Mucosa of descending colon (tissue), 3 donors: ENCODE data around the gene CEP131. TPM values are rescaled to one million over a fixed set of nuclear protein-coding genes. Genes with fewer than 3 reads are reported as not detected.
"Not testable (repeated sequence)": the region's sequence is repeated elsewhere in the genome, so short reads cannot be mapped to it uniquely, and the experiment has no call there.

Source experiments
- ATAC-seq: fragments of 200-7000 bp; cut with Tn5 transposase; one replicate; pipeline ENCODE4 v1.9.1; 2020; ENCODE audit warnings: mild to moderate bottlenecking, moderate library complexity
- DNase-seq, 3 donors: peaks; one replicate each; pipeline ENCODE4 v3.0.0-alpha.2; 2020
- H3K36me3 ChIP-seq: fragments of 200-600 bp; one replicate; pipeline ENCODE4 v1.8.0; 2021; ENCODE audit warnings: low read depth, mild to moderate bottlenecking
- H3K4me1 ChIP-seq: fragments of 200-600 bp; one replicate; pipeline ENCODE4 v1.8.0; 2021; ENCODE audit warnings: low read depth, mild to moderate bottlenecking
- H3K4me3 ChIP-seq: fragments of 200-600 bp; one replicate; pipeline ENCODE4 v1.8.0; 2021; ENCODE audit warnings: mild to moderate bottlenecking
- H3K9me3 ChIP-seq: fragments of 200-600 bp; one replicate; pipeline ENCODE4 v1.8.0; 2021; ENCODE audit warnings: mild to moderate bottlenecking
- intact Hi-C, 2 donors: fragments of 100-400 bp; cut with DNase I in 1 of 2; cut with micrococcal nuclease in 1 of 2; formaldehyde crosslinking; loops; one replicate each; pipeline versions ENCODE4 v1.11.0 to v1.11.1; 2022; cut with DNase I, micrococcal nuclease
- total RNA-seq, 3 donors: library from RNA; stranded (reverse); fragmentation: NEBNext Ultra II Directional in 2 of 3; extraction: Animal tissue kit (Norgen Biotek cat#: 25700) in 2 of 3; gene quantifications; one replicate each; pipeline versions ENCODE4 v1.2.1 to v1.2.4, GENCODE V29; 2021 to 2023
- TF ChIP-seq, protein P1 (sequence below): fragments of 200-600 bp; IDR thresholded peaks from one replicate; pipeline ENCODE4 v1.8.0; 2022; ENCODE audit warnings: antibody characterized with exemption, mild to moderate bottlenecking
- donor health status: DM: no; HTN: no; CAD: no; lungs with moderate emphysema.
- donor health status: DM: no; HTN: no; CAD: no.
- donor health status: DM: no; HTN: yes; CAD: no.

The CEP131 gene
- total RNA-seq, 3 donors from 2014 or later = 5.7 to 9.3 (median 8.7) TPM

DNA sequence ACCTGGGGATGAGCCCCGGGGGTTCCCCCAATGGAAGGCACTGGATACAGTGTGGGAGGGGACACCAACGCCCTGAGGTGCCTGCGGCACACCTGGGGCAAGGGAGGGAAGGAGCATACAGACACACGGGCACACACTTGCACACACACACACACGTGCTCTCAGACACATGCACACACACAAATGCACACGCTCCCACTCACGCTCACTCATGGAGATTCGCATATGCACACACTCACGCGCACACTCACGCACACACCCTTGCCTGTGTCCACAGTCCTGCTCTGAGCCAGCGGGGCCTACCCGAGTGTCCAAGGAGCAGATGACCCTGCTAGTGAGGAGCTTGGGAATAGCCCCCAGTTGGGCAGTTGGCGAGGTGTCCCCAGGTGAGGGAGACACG is 74.2 kb downstream of the CEP131 start:
- no peaks in the 10 kb centered on the region for H3K4me1 ChIP-seq
- TF ChIP-seq, protein P1, sequence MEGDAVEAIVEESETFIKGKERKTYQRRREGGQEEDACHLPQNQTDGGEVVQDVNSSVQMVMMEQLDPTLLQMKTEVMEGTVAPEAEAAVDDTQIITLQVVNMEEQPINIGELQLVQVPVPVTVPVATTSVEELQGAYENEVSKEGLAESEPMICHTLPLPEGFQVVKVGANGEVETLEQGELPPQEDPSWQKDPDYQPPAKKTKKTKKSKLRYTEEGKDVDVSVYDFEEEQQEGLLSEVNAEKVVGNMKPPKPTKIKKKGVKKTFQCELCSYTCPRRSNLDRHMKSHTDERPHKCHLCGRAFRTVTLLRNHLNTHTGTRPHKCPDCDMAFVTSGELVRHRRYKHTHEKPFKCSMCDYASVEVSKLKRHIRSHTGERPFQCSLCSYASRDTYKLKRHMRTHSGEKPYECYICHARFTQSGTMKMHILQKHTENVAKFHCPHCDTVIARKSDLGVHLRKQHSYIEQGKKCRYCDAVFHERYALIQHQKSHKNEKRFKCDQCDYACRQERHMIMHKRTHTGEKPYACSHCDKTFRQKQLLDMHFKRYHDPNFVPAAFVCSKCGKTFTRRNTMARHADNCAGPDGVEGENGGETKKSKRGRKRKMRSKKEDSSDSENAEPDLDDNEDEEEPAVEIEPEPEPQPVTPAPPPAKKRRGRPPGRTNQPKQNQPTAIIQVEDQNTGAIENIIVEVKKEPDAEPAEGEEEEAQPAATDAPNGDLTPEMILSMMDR = no peak
- intact Hi-C loops = no loop called here
- no peak for DNase-seq
- H3K36me3 ChIP-seq = no peaks in the 10 kb centered on the region
- no peaks in the 10 kb centered on the region for H3K9me3 ChIP-seq
- H3K4me3 ChIP-seq = no peak overlapping the region
- ATAC-seq = no peak

DNA sequence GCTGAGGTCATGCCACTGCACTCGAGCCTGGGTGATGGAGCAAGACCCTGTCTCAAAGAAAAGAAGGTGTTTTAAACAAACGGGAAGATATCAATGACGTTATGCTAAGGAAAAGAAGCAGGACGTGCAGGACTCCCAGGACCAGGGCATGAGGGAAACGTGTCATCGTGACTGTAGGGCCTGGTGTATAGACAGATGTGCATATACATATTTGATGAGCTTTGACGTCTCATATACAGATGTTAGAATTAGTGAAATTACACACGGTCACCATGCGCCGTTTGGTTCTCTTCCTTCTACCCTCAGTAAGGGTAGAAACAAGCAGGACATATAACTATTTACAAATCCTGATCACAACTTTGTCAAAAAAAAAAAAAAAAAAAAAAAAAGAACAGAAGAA is 75.1 kb downstream of the CEP131 start:
- ATAC-seq (no peak), DNase-seq (no peak)
- intact Hi-C loops = no loop called here
- TF ChIP-seq, protein P1 = no peak
- H3K36me3 ChIP-seq = no peaks in the 10 kb centered on the region
- H3K4me3 ChIP-seq = no peak overlapping the region
- no peaks in the 10 kb centered on the region for H3K9me3 ChIP-seq
- H3K4me1 ChIP-seq = no peaks in the 10 kb centered on the region

DNA sequence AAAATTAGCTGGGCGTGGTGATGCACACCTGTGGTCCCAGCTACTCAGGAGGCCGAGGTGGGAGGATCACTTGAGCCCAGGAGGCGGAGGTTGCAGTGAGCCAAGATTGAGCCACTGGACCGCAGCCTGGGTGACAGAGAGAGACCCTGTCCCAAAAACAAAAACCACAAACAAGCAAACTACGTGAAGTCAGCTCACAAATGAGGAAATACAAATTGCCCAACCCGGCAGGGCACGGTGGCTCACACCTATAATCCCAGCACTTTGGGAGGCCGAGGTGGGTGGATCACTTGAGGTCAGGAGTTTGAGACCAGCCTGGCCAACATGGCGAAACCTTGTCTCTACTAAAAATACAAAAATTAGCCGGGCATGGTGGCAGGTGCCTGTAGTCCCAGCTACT is 76.6 kb downstream of the CEP131 start:
- ATAC-seq, H3K36me3 ChIP-seq, H3K4me1 ChIP-seq, DNase-seq, intact Hi-C loops, H3K9me3 ChIP-seq, H3K4me3 ChIP-seq: not testable (repeated sequence)

DNA sequence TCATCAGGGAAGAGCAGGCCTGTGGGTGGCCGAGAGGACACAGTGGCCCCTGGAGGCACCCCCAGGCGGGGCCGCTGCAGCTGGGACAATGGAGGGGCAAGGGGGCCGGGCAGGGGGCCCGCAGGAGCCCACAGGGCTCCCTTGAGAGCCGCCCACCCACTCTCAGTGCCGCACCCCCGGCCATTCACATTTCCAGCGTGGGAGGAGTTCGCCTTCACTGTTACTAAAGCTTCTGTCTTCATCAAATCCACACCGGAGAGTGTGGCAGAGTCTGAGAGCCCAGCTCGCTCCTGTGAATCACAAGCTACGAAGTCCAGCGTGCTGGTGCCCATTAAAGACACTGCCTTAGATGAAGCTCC is 78.4 kb downstream of the CEP131 start:
- DNase-seq (no peak), ATAC-seq (no peak)
- TF ChIP-seq, protein P1 = no peak
- H3K36me3 ChIP-seq = no peaks in the 10 kb centered on the region
- H3K4me1 ChIP-seq = no peaks in the 10 kb centered on the region
- no peaks in the 10 kb centered on the region for H3K9me3 ChIP-seq
- no peak overlapping the region for H3K4me3 ChIP-seq
- intact Hi-C loops = no loop called here

DNA sequence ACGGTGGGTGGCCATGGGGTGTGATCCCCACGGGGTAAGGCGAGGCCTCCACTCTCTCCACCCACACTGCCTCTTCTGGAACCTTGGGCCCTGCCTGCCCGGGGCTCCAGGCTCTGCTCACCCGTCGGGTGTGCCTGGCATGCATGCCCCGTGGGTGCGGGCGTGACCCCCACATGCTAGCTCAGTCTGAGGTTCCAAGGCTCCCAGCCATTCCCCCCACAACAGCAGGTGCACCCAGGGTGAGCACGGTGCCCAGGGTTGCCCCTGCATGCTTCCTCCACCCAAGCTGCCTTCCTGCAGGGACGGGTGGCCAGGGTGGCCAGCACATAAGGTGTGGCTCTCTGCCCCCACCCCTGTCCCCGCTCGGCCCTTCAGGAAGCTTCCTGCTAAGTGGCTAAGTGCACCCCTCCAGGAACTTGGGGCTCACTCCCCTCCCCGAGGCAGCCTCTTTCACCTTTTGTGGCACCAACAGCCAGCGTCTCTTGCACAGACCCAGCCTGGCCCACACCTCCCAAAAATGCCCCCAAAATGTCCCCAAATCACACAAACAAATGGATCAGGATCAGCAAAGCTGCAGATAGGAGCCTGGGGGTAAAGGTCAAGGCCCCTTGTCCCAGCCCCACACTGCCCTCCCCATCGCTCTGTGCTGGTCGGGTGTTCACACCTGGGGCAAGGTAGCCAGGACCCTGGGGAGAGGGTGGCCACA is 78.9 kb downstream of the CEP131 start:
- no peak for ATAC-seq
- Histone ChIP-seq H3K9me3 (no peaks in the 10 kb centered on the region), H3K4me3 (no peak overlapping the region), H3K36me3 (no peaks in the 10 kb centered on the region), H3K4me1 (no peaks in the 10 kb centered on the region)
- TF ChIP-seq, protein P1 = no peak
- DNase-seq = no peak
- intact Hi-C loops = no loop called here

DNA sequence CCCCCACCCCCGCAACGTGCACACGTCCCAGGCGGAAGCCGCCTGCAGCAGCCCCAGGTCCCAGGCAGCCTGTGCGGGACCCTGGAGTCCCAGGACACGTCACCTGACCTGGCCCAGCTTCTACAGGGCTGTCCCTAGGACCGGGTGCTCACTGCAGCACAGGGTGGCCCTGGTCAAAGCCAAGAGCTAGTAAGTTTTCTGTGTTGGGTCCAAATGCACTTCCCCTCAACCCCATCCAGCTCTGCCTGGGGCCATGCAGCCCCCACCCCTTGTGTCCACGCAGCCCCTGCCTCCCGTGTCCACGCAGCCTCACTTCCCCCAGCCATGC is 79.6 kb downstream of the CEP131 start:
- intact Hi-C loops = no loop called here
- peak; percentile 19 for ATAC-seq

More for the DNA sequence above, 79.6 kb downstream of the CEP131 start:
- DNase-seq = no peak
- TF ChIP-seq, protein P1 = no peak
- Histone ChIP-seq H3K4me3 (no peak overlapping the region), H3K9me3 (no peaks in the 10 kb centered on the region), H3K4me1 (no peaks in the 10 kb centered on the region), H3K36me3 (no peaks in the 10 kb centered on the region)
